IMR-90 (cell line): ENCODE results near the gene ZNF365. TPM values are rescaled to one million over a fixed set of nuclear protein-coding genes. Genes with fewer than 3 reads are reported as not detected.

Experiments
- ATAC-seq: fragments of 200-7000 bp; cut with Tn5 transposase; 2 replicates; pipeline ENCODE4 v1.9.1; 2020; ENCODE audit warnings: low read depth, mild to moderate bottlenecking, moderate library complexity
- Bru-seq: library from RNA; stranded (reverse); fragments of 400-500 nt; gene quantifications from one replicate; lab custom pipeline; 2021; lab: Mats Ljungman, UMichigan
- BruChase-seq, 2 experiments: library from RNA; stranded (reverse); fragments of 400-500 nt; gene quantifications; one replicate each; lab custom pipeline; 2021; lab: Mats Ljungman, UMichigan
- BruUV-seq: library from RNA; stranded (reverse); fragments of 400-500 nt; replicated peaks from 2 replicates; lab custom pipeline; 2021; lab: Mats Ljungman, UMichigan
- CTCF ChIA-PET: fragments of 300-600 bp; formaldehyde crosslinking; extraction: SDS; loops from one replicate; lab custom pipeline; 2021; ENCODE audit warnings: antibody characterized with exemption; lab: Yijun Ruan, JAX
- POLR2A ChIA-PET: fragments of 300-600 bp; sonication (Branson Sonifier 250); formaldehyde crosslinking; loops from one replicate; lab custom pipeline; 2022; ENCODE audit warnings: antibody characterized with exemption; ENCODE audit not compliant: unreplicated experiment; lab: Charles Lee
- DNase-seq: peaks from one replicate; pipeline ENCODE4 v3.0.0; 2013
- H2AFZ ChIP-seq: replicated peaks from 2 replicates; pipeline ENCODE3; 2013; ENCODE audit warnings: low read length, mild to moderate bottlenecking; ENCODE audit not compliant: poor library complexity
- H2AK5ac ChIP-seq: 2 replicates; pipeline ENCODE4 v1.6.1; 2013; ENCODE audit warnings: low read depth, low read length, inconsistent platforms
- H2AK9ac ChIP-seq: replicated peaks from 2 replicates; pipeline ENCODE3; 2013; ENCODE audit warnings: mild to moderate bottlenecking, low read depth, low read length, moderate library complexity; ENCODE audit not compliant: poor library complexity
- H2BK120ac ChIP-seq: 2 replicates; pipeline ENCODE4 v1.6.1; 2013; ENCODE audit warnings: low read depth, low read length, inconsistent platforms
- H2BK15ac ChIP-seq: 3 replicates; pipeline ENCODE4 v1.6.1; 2013; ENCODE audit warnings: low read depth, low read length, inconsistent platforms
- H2BK20ac ChIP-seq: 2 replicates; pipeline ENCODE4 v1.6.1; 2013; ENCODE audit warnings: low read depth, mild to moderate bottlenecking, inconsistent platforms, low read length, moderate library complexity
- H2BK5ac ChIP-seq: 2 replicates; pipeline ENCODE4 v1.6.1; 2013; ENCODE audit warnings: mild to moderate bottlenecking, low read depth, low read length, inconsistent platforms; ENCODE audit not compliant: poor library complexity, severe bottlenecking
- H3K14ac ChIP-seq: replicated peaks from 2 replicates; pipeline ENCODE4 v1.6.1; 2013; ENCODE audit warnings: low read depth, low read length, inconsistent platforms
- H3K18ac ChIP-seq: 2 replicates; pipeline ENCODE4 v1.6.1; 2013; ENCODE audit warnings: low read depth, low read length, control low read depth
- H3K23ac ChIP-seq: 2 replicates; pipeline ENCODE4 v1.6.1; 2013; ENCODE audit warnings: low read depth, low read length, inconsistent platforms
- H3K27ac ChIP-seq: 2 replicates; pipeline ENCODE4 v1.5.1; 2013; ENCODE audit warnings: mild to moderate bottlenecking, control low read depth, low read length; ENCODE audit not compliant: insufficient read depth
- H3K27me3 ChIP-seq: 2 replicates; pipeline ENCODE4 v1.6.1; 2013; ENCODE audit warnings: low read length; ENCODE audit not compliant: control insufficient read depth, insufficient read depth
- H3K36me3 ChIP-seq: 2 replicates; pipeline ENCODE4 v1.6.1; 2013; ENCODE audit warnings: low read length, mixed read lengths; ENCODE audit not compliant: control insufficient read depth, insufficient read depth
- H3K4ac ChIP-seq: 2 replicates; pipeline ENCODE4 v1.6.1; 2013; ENCODE audit warnings: low read depth, low read length, inconsistent platforms
- H3K4me1 ChIP-seq: 2 replicates; pipeline ENCODE4 v1.6.1; 2013; ENCODE audit warnings: low read length, mixed read lengths; ENCODE audit not compliant: control insufficient read depth, insufficient read depth
- H3K4me2 ChIP-seq: 2 replicates; pipeline ENCODE4 v1.6.1; 2013; ENCODE audit warnings: low read depth, mild to moderate bottlenecking, control low read depth, low read length, moderate library complexity
- H3K4me3 ChIP-seq: 2 replicates; pipeline ENCODE4 v1.5.1; 2013; ENCODE audit warnings: low read depth, mild to moderate bottlenecking, control low read depth, low read length, moderate library complexity; ENCODE audit not compliant: insufficient read depth
- H3K56ac ChIP-seq: 2 replicates; pipeline ENCODE4 v1.6.1; 2013; ENCODE audit warnings: low read length, inconsistent platforms; ENCODE audit not compliant: insufficient read depth; ENCODE audit errors: extremely low read depth
- H3K79me1 ChIP-seq, 2 experiments: 2 replicates each; pipeline ENCODE4 v1.6.1; 2013; ENCODE audit warnings: low read length in 2 of 2, inconsistent platforms in 1 of 2, low read depth in 1 of 2
- H3K9ac ChIP-seq: 2 replicates; pipeline ENCODE4 v1.6.1; 2013; ENCODE audit warnings: low read depth, low read length, control low read depth
- H3K9me1 ChIP-seq: 2 replicates; pipeline ENCODE4 v1.6.1; 2013; ENCODE audit warnings: low read length, inconsistent platforms; ENCODE audit not compliant: insufficient read depth
- H3K9me3 ChIP-seq: 2 replicates; pipeline ENCODE4 v1.6.1; 2013; ENCODE audit warnings: low read length; ENCODE audit not compliant: control insufficient read depth, insufficient read depth
- H4K20me1 ChIP-seq: 2 replicates; pipeline ENCODE4 v1.6.1; 2013; ENCODE audit warnings: low read length, inconsistent platforms; ENCODE audit not compliant: insufficient read depth
- H4K5ac ChIP-seq: 2 replicates; pipeline ENCODE4 v1.6.1; 2013; ENCODE audit warnings: mild to moderate bottlenecking, low read depth, low read length, control low read depth
- H4K8ac ChIP-seq, 2 experiments: 2 replicates each; pipeline ENCODE4 v1.6.1; 2013; ENCODE audit warnings: low read depth in 2 of 2, low read length in 2 of 2, control low read depth in 1 of 2, inconsistent platforms in 1 of 2
- H4K91ac ChIP-seq: 2 replicates; pipeline ENCODE4 v1.6.1; 2013; ENCODE audit warnings: low read depth, low read length, inconsistent platforms; ENCODE audit not compliant: insufficient read depth
- CHD1 ChIP-seq: IDR thresholded peaks from 2 replicates; pipeline ENCODE4 v1.6.1; 2012; ENCODE audit warnings: low read depth, low read length, improper control_type of control experiment
- MAZ ChIP-seq: IDR thresholded peaks from 2 replicates; pipeline ENCODE4 v1.6.1; 2012; ENCODE audit warnings: low read depth, mild to moderate bottlenecking, low read length, improper control_type of control experiment, moderate library complexity, borderline replicate concordance
- WGBS, 2 experiments: methylation state at CpG; one replicate each; pipeline versions ENCODE4 v1.1.5 to v1.1.7; 2013; ENCODE audit warnings: missing lambda C conversion rate in 2 of 2; ENCODE audit not compliant: insufficient read length in 1 of 2; ENCODE audit errors: extremely low coverage in 2 of 2; 5-methylcytosine and 5-hydroxymethylcytosine counted together
- dilution Hi-C: fragments of 300-500 bp; cut with HindIII; formaldehyde crosslinking; loops from one replicate; pipeline ENCODE4 v1.14.3; 2018; ENCODE audit warnings: low sequenced_read_pairs; ENCODE audit not compliant: unreplicated experiment
- in situ Hi-C: fragments of 300-500 bp; cut with MboI; formaldehyde crosslinking; loops from 3 replicates; pipeline ENCODE4 v1.14.3; 2019; ENCODE audit warnings: low sequenced_read_pairs, inconsistent platforms, mixed read lengths
- intact Hi-C: fragments of 100-400 bp; cut with micrococcal nuclease; formaldehyde crosslinking; loops from 2 replicates; pipeline ENCODE4 v1.10.0; 2022
- long read RNA-seq: library from polyadenylated mRNA; unstranded; transcript quantifications from one replicate; pipeline ENCODE4 v2.0.0, GENCODE V29; 2021; ENCODE audit not compliant: unreplicated experiment
- polyA plus RNA-seq, 3 experiments: library from polyadenylated mRNA; depleted of rRNA; stranded (reverse); fragments of >200 nt; gene quantifications; 2 replicates each; pipeline ENCODE4 v1.2.3, GENCODE V29; 2012; ENCODE audit warnings: low replicate concordance in 1 of 3
- total RNA-seq: library from RNA; depleted of rRNA; stranded (reverse); fragments of >200 nt; gene quantifications from 2 replicates; pipeline ENCODE4 v1.2.3, GENCODE V29; 2012; rRNA removed

The ZNF365 gene
- 2.5 and 3.2 TPM in 2 replicates for total RNA-seq
- polyA plus RNA-seq (2012; rRNA removed) = 1.0 and 1.2 TPM in 2 replicates
- 0.46 and 0.80 TPM in 2 replicates for polyA plus RNA-seq (2012; cell fraction: cytosol; rRNA removed)
- polyA plus RNA-seq (2012; cell fraction: nucleus; rRNA removed; ENCODE audit: low replicate concordance) = 0.41 and 1.0 TPM in 2 replicates
- percentile 49 among the genes with signal in this experiment for Bru-seq, nascent RNA
- percentile 45 among the genes with signal in this experiment for BruChase-seq, experiment 1, labeled RNA remaining after a 6-hour chase
- percentile 69 among the genes with signal in this experiment for BruChase-seq, experiment 2, labeled RNA remaining after a 2-hour chase
- long read RNA-seq, full-length matches to known transcripts = 11 of 11 reads
- long read RNA-seq, partial matches to known transcripts = 0 of 11 reads
- long read RNA-seq, other reads (novel, unspliced or antisense) = 0 of 11 reads

- H4K20me1 ChIP-seq = no peaks in the 10 kb centered on the region; the same call in 1 of the 2 replicates
- H4K91ac ChIP-seq = peak within 1 kb of the TSS; percentile 12; the same call in 1 of the 2 replicates
- H2BK5ac ChIP-seq = no peak within 1 kb of the TSS
- in situ Hi-C loops (no loop called here), dilution Hi-C loops (no loop called here), intact Hi-C loops (loop anchor here (2.0 kb wide), 1 partner anchor 109 kb away; no protein-coding TSS in a partner anchor)
- H3K9me3 ChIP-seq = no peaks in the 10 kb centered on the region
- H3K9me1 ChIP-seq = no peaks in the 10 kb centered on the region; the same call in 1 of the 2 replicates
- peak within 1 kb of the TSS; percentile 54; the same call in 1 of the 2 replicates for H2AK5ac ChIP-seq
- H2AFZ ChIP-seq = peak within 1 kb of the TSS; percentile 98
- H3K4me3 ChIP-seq = peak within 1 kb of the TSS; percentile 49
- peak within 1 kb of the TSS; percentile 27; the same call in 1 of the 2 replicates for H2BK20ac ChIP-seq
- ATAC-seq (peak; percentile 96), DNase-seq (peak; percentile 47)
- TF ChIP-seq CHD1 (no peak), MAZ (peak; percentile 36; the same call in 1 of the 2 replicates)
- H3K18ac ChIP-seq = no peak within 1 kb of the TSS
- POLR2A ChIA-PET = interaction anchor here (0.6 kb wide), 1 partner anchor 17 kb away, joined by 4 read pairs; no protein-coding TSS in a partner anchor
- H3K36me3 ChIP-seq = no peaks in the 10 kb centered on the region
- H2AK9ac ChIP-seq = peak within 1 kb of the TSS; percentile 38
- CTCF ChIA-PET = no interaction called here
- no peak within 1 kb of the TSS for H4K5ac ChIP-seq
- peak within 1 kb of the TSS; percentile 63 to 66; a peak in 3 of 4 replicates for H4K8ac ChIP-seq
- peaks cover under 1% of the 10 kb centered on the region; the same call in 1 of the 2 replicates for H3K27me3 ChIP-seq
- no peak within 1 kb of the TSS for H2BK15ac ChIP-seq
- peak within 1 kb of the TSS; percentile 50; the same call in 1 of the 2 replicates for H3K14ac ChIP-seq
- H3K27ac ChIP-seq = no peak within 1 kb of the TSS; the same call in 1 of the 2 replicates
- peak within 1 kb of the TSS; percentile 55; the same call in 1 of the 2 replicates for H3K9ac ChIP-seq
- WGBS, 2 experiments = 4% methylated on average over 22 of the region's 73 CpGs; no CpG with 5 or more reads in 1 of the 2 experiments
- BruUV-seq = no TSS peak
- H3K23ac ChIP-seq = peak within 1 kb of the TSS; percentile 92
- peak within 1 kb of the TSS; percentile 39 for H3K56ac ChIP-seq
- H3K4me2 ChIP-seq = peak within 1 kb of the TSS; percentile 92
- peak within 1 kb of the TSS; percentile 28 for H3K4ac ChIP-seq
- no peaks in the 10 kb centered on the region for H3K4me1 ChIP-seq
- no peaks in the 10 kb centered on the region for H3K79me1 ChIP-seq
- peak within 1 kb of the TSS; percentile 73 for H2BK120ac ChIP-seq
Observed at GRCh38 chr10:62373995-62374861, at the start of gene ZNF365. TSS of gene ZNF365 (plus strand) at chr10:62374369. CDS start at chr10:62376194, 1,825 bp downstream.
